ENCODE results near the gene ARGLU1.

DNA sequence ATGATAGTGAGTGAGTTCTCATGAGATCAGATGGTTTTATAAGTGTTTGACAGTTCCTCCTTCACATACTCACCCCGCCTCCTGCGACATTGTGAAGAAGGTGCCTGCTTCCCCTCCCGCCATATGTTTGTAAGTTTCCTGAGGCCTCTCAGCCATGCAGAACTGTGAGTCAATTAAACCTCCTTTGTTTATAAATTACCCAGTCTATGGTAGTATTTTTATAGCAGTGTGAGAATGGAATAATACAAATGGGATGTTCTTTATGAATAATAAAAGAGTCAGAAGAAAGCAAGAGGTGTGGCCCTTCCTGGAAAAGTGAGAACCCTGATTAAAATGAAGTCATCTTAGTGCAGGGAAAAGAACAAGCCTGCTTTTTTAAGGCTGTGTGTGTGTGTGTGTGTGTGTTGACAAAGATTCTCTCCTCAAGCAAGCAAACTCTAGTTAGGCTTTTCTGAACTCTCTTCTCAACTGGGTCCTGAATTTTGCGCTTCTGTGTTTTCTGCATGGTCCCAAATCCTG is 18.8 kb upstream of the ARGLU1 start:
- TF ChIP-seq, protein P1, sequence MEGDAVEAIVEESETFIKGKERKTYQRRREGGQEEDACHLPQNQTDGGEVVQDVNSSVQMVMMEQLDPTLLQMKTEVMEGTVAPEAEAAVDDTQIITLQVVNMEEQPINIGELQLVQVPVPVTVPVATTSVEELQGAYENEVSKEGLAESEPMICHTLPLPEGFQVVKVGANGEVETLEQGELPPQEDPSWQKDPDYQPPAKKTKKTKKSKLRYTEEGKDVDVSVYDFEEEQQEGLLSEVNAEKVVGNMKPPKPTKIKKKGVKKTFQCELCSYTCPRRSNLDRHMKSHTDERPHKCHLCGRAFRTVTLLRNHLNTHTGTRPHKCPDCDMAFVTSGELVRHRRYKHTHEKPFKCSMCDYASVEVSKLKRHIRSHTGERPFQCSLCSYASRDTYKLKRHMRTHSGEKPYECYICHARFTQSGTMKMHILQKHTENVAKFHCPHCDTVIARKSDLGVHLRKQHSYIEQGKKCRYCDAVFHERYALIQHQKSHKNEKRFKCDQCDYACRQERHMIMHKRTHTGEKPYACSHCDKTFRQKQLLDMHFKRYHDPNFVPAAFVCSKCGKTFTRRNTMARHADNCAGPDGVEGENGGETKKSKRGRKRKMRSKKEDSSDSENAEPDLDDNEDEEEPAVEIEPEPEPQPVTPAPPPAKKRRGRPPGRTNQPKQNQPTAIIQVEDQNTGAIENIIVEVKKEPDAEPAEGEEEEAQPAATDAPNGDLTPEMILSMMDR (IDR thresholded peaks at IDR 0.05), result no peak
- no peak for TF ChIP-seq POLR2A (IDR thresholded peaks at IDR 0.05)
